Epithelial cell of proximal tubule (primary cell): ENCODE results near the gene TNNT3. TPM values are rescaled to one million over a fixed set of nuclear protein-coding genes. Genes with fewer than 3 reads are reported as not detected.

Source experiments
- DNase-seq: peaks from one replicate; pipeline ENCODE4 v3.0.0-alpha.2; 2011; ENCODE audit warnings: low read depth
- H3K4me3 ChIP-seq: 2 replicates; pipeline ENCODE4 v1.5.1; 2011; ENCODE audit warnings: low read depth, mild to moderate bottlenecking, low read length
- total RNA-seq: library from RNA; depleted of rRNA; stranded (reverse); fragments of >200 nt; gene quantifications from 2 replicates; pipeline ENCODE4 v1.2.3, GENCODE V29; 2015
- TF ChIP-seq, protein P1 (sequence below): conservative IDR thresholded peaks from 2 replicates; pipeline ENCODE4 v1.5.1; 2012; ENCODE audit warnings: low read depth, mild to moderate bottlenecking, low read length

Gene TNNT3
- total RNA-seq, 1 donor from 2014 or later, result not detected

DNA sequence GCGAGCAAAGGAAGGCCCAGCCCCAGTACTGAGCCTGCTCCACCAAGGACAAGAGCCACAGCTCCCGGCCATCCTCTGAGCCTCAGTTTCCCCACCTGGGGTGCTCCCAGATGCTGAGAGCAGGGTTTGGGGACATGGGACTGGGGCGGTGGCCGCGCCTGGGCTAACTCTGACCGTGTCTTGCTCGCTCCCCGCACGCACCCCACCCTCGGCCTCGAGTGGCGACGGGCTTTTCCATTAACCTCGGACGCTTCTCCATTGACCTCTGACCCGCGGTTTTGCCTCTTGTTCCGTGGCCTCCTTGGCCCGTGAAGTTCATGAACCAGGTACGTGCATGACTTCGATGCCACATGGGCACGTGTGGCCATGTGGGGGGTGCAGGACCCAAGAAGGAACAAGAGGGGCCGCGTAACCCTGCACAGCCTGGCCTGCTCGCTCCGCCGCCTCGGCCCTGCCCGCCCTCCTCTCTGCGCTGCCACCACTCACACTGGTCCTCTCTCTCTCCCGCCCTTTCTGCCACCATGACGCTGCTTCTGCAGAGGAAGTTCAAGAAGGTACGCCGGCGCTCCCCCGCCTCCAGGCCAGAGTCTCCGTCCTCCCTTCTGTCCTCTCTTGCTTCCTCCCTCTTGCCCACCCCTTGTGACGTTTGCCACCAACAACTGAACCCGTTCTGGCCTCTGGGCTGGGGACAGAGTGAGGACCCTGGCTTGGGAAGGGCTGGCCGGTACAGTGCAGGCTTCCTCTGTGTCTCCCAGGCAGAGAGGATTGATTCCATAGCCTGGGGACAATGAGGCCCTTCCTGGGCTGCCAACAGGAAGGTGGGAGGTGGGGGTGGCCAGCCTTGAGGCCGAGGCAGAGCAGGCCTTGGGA is 6.9 kb downstream of the TNNT3 start:
- no peak overlapping the region for H3K4me3 ChIP-seq
- TF ChIP-seq, protein P1, sequence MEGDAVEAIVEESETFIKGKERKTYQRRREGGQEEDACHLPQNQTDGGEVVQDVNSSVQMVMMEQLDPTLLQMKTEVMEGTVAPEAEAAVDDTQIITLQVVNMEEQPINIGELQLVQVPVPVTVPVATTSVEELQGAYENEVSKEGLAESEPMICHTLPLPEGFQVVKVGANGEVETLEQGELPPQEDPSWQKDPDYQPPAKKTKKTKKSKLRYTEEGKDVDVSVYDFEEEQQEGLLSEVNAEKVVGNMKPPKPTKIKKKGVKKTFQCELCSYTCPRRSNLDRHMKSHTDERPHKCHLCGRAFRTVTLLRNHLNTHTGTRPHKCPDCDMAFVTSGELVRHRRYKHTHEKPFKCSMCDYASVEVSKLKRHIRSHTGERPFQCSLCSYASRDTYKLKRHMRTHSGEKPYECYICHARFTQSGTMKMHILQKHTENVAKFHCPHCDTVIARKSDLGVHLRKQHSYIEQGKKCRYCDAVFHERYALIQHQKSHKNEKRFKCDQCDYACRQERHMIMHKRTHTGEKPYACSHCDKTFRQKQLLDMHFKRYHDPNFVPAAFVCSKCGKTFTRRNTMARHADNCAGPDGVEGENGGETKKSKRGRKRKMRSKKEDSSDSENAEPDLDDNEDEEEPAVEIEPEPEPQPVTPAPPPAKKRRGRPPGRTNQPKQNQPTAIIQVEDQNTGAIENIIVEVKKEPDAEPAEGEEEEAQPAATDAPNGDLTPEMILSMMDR, result no peak
- DNase-seq, result no peak

DNA sequence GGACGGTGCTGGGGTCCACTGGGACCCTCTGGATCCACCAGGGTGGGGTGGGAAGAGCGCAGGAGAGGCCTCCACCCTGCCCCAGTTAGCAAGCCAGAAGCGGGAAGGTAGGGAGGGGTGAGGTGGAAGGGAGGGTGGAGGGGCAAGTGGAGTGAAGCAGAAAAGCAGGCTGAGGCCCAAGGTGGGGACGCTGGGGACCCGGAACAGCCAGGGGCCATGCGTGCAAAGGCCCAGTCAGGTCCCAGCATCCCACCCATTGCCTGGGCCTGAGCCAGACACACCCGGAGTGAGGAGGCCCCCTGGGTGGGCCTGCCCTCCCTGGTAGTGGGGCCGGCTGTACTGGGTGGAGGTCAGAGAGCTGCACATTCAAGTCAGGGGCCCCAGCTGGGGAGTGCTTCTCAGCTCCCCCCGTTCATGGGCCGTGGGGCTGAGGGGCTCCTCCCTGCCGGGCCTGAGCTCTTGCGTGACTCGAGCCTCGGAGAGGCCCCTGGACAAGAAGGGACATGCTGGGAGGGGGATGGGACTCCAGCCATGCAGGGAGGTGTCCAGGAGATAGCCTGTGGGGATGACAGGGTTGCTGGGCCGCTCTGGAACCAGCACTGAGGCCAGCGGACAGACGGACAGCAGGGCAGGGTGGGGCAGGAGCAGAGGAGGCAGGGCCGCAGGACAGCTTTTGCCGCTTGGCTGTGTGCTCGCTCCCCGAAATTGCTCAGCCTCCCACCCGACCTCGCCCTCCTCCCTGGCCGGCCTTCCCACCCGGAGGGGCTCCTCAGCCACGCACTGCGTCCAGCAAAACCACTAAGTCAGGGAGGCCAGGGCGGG is 7.7 kb downstream of the TNNT3 start:
- TF ChIP-seq, protein P1, result no peak
- H3K4me3 ChIP-seq, result no peak overlapping the region
- DNase-seq, result no peak

DNA sequence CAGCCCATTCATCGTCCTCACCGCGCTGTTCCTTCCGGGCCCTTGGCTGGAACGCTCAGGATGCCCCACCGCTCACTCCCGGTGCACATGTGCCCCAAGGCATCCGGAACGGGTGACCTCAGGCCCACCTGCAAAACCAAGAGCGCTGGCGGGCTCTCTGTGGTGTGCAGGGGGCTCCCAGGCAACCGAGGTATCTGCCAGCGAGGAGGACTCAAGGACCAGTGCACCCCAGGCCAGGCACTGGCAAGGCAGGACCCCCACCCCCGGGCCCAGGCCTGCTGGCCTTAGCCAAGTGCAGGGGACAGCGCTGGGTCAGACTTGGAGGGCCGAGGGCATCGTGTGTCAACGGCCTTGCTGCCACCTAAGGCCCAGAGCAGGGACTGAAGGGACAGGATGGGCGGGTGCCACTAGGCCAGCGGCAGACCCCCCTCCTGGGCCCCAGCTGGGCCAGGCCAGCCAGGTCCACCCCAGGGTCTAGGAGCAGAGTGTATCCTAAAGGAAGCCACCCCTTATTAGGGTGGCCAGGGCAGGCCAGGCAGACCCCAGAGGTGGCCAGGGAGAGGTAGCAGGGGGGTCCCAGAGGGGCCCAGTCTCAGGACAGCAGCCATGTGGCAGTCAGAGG is 8.5 kb downstream of the TNNT3 start:
- TF ChIP-seq, protein P1, result no peak
- H3K4me3 ChIP-seq, result no peak overlapping the region
- DNase-seq, result no peak

DNA sequence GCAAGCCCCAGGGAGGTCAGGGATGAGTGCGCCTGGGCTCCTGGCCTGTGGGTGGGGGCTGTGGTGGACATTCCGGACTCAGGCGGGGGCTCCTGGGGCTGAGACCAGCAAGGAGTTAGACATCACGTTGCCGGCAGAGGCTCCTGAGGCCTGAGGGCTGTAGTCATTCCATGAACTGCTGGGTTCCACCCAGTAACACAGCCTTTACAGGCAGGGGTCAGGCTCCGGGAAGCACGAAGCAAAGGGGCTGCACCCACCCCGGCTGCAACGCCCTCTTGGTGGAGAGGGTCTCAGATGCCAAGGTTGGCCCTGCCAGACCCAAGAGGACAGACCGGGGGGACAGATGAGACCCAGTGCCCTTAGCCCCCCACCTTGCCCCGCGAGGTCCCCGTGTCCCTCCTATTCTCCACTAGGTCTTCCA is 9.0 kb downstream of the TNNT3 start:
- TF ChIP-seq, protein P1, result no peak
- DNase-seq, result no peak
- H3K4me3 ChIP-seq, result no peak overlapping the region

DNA sequence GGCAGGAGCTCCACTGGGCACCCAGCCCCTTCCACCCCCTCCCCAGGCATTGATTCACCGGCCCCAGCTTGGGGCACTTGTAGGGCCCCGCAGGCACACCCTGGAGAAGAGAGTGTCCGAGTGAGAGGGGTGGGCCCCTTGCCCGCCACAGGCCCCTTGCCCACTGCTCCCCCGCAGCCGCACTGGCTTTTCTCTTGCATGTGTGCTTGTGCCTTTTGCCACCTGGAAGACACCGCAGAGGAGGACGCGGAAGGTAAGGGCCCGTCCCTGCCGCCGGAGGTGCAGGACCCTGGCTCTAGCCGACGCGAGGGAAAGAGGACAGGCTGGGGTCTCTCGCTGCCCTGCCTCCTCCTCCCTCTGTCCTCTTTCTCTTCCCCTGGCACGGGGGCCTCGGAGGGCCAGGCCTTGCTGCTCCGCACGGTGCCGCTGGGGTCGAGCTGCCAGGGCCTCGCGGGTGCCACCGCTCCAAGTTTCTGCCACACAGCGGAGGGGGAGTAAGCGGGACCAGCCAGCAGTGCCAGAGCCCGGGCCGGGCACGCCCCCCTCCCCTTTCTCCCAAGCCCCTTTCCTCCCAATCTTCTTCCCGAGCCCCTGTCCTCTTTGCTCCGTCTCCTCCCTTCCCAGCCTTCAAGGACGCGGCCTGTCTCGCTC is 9.5 kb downstream of the TNNT3 start:
- no peak for DNase-seq
- H3K4me3 ChIP-seq, result no peak overlapping the region
- TF ChIP-seq, protein P1, result no peak

DNA sequence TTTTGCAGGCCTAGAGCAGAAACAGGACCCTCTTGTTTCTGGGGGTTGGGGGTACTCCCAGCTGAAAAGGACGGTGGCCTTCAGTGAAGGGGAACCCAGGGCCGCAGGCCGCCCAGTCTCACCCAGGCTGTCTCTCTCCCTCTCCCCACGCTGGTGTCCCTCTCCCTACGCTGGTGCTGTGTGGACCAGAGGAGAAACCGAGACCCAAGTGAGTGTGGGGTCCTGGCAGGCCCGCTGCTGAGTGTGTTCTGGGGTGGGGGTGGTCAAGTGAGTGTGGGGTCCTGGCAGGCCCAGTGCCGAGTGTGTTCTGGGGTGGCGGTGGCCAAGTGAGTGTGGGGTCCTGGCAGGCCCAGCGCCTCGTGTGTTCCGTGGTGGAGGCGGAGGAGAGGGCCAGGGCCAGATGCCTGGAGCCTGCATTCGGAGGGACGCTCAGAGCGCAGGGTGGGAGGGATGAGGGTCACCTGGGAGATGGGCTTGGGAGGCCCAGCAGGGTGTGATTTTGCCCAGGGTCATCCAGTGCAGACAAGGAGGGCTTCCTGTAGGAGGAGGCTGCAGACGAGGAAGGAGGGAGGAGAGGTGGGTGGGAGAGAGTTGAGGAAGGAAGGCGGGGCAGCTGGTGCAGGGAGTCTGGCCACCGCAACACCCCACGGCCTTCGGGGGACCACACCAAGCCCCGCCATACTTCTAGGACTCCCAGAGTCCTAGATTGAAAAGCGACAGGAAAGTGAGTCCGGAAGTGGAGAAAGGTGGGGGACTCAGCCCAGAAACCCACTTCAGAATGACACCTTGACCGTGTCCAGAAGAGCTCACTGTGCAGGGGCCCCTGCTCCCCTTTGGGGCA is 10.3 kb downstream of the TNNT3 start:
- TF ChIP-seq, protein P1, result no peak
- DNase-seq, result no peak
- H3K4me3 ChIP-seq, result no peak overlapping the region
